Measurements from ENCODE around the gene THEM4.
A peak's percentile ranks its signal among the peaks of the same experiment; 100 is the strongest.

The THEM4 gene

GRCh38 chr1:151909167-151910149 lies at the start of gene THEM4:
Gene THEM4 (minus strand): TSS chr1:151909511. CDS start chr1:151909458, 53 bp downstream.
- DNase-seq (ENCODE audit: low read depth) = peak; percentile 91

GRCh38 chr1:151958959-151959358 lies 49.6 kb upstream of the THEM4 start:
- DNase-seq (ENCODE audit: low read depth) = no peak

- no peak for DNase-seq (ENCODE audit: low read depth)
Measured at GRCh38 chr1:151956957-151957497, 47.7 kb upstream of the THEM4 start.

- no peak for DNase-seq (ENCODE audit: low read depth)
Measured at GRCh38 chr1:151953409-151954094, 44.2 kb upstream of the THEM4 start.

- no peak for DNase-seq (ENCODE audit: low read depth)
Measured at GRCh38 chr1:151952811-151953210, 43.5 kb upstream of the THEM4 start.

GRCh38 chr1:151949371-151950193 lies 40.3 kb upstream of the THEM4 start:
- DNase-seq (ENCODE audit: low read depth) = no peak

- DNase-seq (ENCODE audit: low read depth) = no peak
Measured at GRCh38 chr1:151948506-151948905, 39.2 kb upstream of the THEM4 start.

- no peak for DNase-seq (ENCODE audit: low read depth)
Measured at GRCh38 chr1:151947140-151947539, 37.8 kb upstream of the THEM4 start.

GRCh38 chr1:151945725-151946722 lies 36.7 kb upstream of the THEM4 start:
- no peak for DNase-seq (ENCODE audit: low read depth)

GRCh38 chr1:151944857-151945575 lies 35.7 kb upstream of the THEM4 start:
- no peak for DNase-seq (ENCODE audit: low read depth)

- DNase-seq (ENCODE audit: low read depth) = no peak
Measured at GRCh38 chr1:151944126-151944856, 35.0 kb upstream of the THEM4 start.

- no peak for DNase-seq (ENCODE audit: low read depth)
Measured at GRCh38 chr1:151943591-151943990, 34.3 kb upstream of the THEM4 start.

GRCh38 chr1:151942882-151943281 lies 33.6 kb upstream of the THEM4 start:
- no peak for DNase-seq (ENCODE audit: low read depth)

GRCh38 chr1:151940541-151940940 lies 31.2 kb upstream of the THEM4 start:
- DNase-seq (ENCODE audit: low read depth) = no peak

GRCh38 chr1:151939779-151940178 lies 30.5 kb upstream of the THEM4 start:
- DNase-seq (ENCODE audit: low read depth) = no peak

- DNase-seq (ENCODE audit: low read depth) = no peak
Measured at GRCh38 chr1:151939141-151939540, 29.8 kb upstream of the THEM4 start.

GRCh38 chr1:151936653-151937052 lies 27.3 kb upstream of the THEM4 start:
- no peak for DNase-seq (ENCODE audit: low read depth)

GRCh38 chr1:151935894-151936602 lies 26.7 kb upstream of the THEM4 start:
- DNase-seq (ENCODE audit: low read depth) = no peak

- no peak for DNase-seq (ENCODE audit: low read depth)
Measured at GRCh38 chr1:151935154-151935553, 25.8 kb upstream of the THEM4 start.

Data from CMK (cell line).